ENCODE data around the gene TPX2.

TPX2 gene

GRCh38 chr20:31705598-31706597 is 33.2 kb upstream of the TPX2 start:
- POLR2A ChIA-PET: interaction anchor here (0.7 kb wide), 1 partner anchor 190 kb away, joined by 3 read pairs; no protein-coding TSS in a partner anchor
- peaks cover 0 to 28% of the 10 kb centered on the region in 2 experiments; a peak in 2 of 3 replicates for H3K36me3 ChIP-seq (ENCODE audit: control insufficient read depth in 2 of 2, insufficient read depth in 1 of 2, low read length in 2 of 2)

GRCh38 chr20:31706607-31707257 is 32.4 kb upstream of the TPX2 start:
- POLR2A ChIA-PET: interaction anchor here (0.7 kb wide), 1 partner anchor 191 kb away, joined by 3 read pairs; no protein-coding TSS in a partner anchor
- Histone ChIP-seq H3K27ac (ENCODE audit: extremely low read depth, low read depth, low read length) (no peak overlapping the region), H3K36me3 (ENCODE audit: control insufficient read depth in 2 of 2, insufficient read depth in 1 of 2, low read length in 2 of 2) (peaks cover 0 to 33% of the 10 kb centered on the region in 2 experiments; a peak in 2 of 3 replicates), H3K4me1 (ENCODE audit: control insufficient read depth, insufficient read depth, low read length) (0 out of 2 replicates have a peak, but pooled peaks cover 4% of the 10 kb centered on the region), H3K4me3 (ENCODE audit: low read depth, low read length) (no peak overlapping the region), H3K9me3 (ENCODE audit: control insufficient read depth, insufficient read depth, low read depth, low read length) (no peaks in the 10 kb centered on the region)
- TF ChIP-seq ZBTB1 (tag by site-specific recombination; IDR thresholded peaks at IDR 0.05): no peak
- no peak for TF ChIP-seq ZSCAN23 (tag by site-specific recombination; IDR thresholded peaks at IDR 0.05)
- CTCF ChIA-PET: interaction anchor here (1.1 to 4.0 kb wide), 3 partner anchors 17 to 73 kb away, joined by 4 to 19 read pairs (median 9); partner anchors contain the start of gene BCL2L1

More at GRCh38 chr20:31705598-31706597, 33.2 kb upstream of the TPX2 start:
- Histone ChIP-seq H3K9me3 (ENCODE audit: control insufficient read depth, insufficient read depth, low read depth, low read length) (no peaks in the 10 kb centered on the region), H3K4me1 (ENCODE audit: control insufficient read depth, insufficient read depth, low read length) (no peaks in the 10 kb centered on the region), H3K27ac (ENCODE audit: extremely low read depth, low read depth, low read length) (no peak overlapping the region), H3K4me3 (ENCODE audit: low read depth, low read length) (no peak overlapping the region)
- CTCF ChIA-PET: interaction anchor here (1.1 to 4.0 kb wide), 4 partner anchors 18 to 72 kb away, joined by 3 to 19 read pairs (median 6); partner anchors contain the start of gene BCL2L1
- TF ChIP-seq, protein P1, sequence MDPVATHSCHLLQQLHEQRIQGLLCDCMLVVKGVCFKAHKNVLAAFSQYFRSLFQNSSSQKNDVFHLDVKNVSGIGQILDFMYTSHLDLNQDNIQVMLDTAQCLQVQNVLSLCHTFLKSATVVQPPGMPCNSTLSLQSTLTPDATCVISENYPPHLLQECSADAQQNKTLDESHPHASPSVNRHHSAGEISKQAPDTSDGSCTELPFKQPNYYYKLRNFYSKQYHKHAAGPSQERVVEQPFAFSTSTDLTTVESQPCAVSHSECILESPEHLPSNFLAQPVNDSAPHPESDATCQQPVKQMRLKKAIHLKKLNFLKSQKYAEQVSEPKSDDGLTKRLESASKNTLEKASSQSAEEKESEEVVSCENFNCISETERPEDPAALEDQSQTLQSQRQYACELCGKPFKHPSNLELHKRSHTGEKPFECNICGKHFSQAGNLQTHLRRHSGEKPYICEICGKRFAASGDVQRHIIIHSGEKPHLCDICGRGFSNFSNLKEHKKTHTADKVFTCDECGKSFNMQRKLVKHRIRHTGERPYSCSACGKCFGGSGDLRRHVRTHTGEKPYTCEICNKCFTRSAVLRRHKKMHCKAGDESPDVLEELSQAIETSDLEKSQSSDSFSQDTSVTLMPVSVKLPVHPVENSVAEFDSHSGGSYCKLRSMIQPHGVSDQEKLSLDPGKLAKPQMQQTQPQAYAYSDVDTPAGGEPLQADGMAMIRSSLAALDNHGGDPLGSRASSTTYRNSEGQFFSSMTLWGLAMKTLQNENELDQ (tag by site-specific recombination; IDR thresholded peaks at IDR 0.05; ENCODE audit: low read depth): no peak
- TF ChIP-seq SP7 (tag by site-specific recombination; IDR thresholded peaks at IDR 0.05) (no peak), ZNF585B (tag by site-specific recombination; IDR thresholded peaks at IDR 0.05) (no peak), TSHZ1 (tag by site-specific recombination; IDR thresholded peaks at IDR 0.05; ENCODE audit: borderline replicate concordance) (no peak)
- TF ChIP-seq, protein P2, sequence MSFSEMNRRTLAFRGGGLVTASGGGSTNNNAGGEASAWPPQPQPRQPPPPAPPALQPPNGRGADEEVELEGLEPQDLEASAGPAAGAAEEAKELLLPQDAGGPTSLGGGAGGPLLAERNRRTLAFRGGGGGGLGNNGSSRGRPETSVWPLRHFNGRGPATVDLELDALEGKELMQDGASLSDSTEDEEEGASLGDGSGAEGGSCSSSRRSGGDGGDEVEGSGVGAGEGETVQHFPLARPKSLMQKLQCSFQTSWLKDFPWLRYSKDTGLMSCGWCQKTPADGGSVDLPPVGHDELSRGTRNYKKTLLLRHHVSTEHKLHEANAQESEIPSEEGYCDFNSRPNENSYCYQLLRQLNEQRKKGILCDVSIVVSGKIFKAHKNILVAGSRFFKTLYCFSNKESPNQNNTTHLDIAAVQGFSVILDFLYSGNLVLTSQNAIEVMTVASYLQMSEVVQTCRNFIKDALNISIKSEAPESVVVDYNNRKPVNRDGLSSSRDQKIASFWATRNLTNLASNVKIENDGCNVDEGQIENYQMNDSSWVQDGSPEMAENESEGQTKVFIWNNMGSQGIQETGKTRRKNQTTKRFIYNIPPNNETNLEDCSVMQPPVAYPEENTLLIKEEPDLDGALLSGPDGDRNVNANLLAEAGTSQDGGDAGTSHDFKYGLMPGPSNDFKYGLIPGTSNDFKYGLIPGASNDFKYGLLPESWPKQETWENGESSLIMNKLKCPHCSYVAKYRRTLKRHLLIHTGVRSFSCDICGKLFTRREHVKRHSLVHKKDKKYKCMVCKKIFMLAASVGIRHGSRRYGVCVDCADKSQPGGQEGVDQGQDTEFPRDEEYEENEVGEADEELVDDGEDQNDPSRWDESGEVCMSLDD (tag by site-specific recombination; IDR thresholded peaks at IDR 0.05): no peak

DNA sequence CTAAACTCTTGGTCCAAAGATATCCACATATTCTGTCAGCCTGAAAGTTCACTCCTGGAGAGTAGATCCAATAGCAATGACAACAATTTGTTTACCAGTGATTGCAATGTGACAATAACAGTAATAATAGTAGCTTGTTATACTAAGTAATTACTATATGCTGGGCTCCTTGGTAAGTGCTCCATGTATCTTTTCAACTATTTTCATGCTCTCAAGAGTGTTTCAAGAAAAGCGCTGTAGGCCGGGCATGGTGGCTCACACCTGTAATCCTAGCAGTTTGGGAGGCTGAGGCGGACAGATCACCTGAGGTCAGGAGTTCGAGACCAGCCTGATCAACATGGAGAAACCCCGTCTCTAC is 31.9 kb upstream of the TPX2 start:
- no peaks in the 10 kb centered on the region for H3K9me3 ChIP-seq (ENCODE audit: control insufficient read depth, insufficient read depth, low read depth, low read length)
- H3K27ac ChIP-seq (ENCODE audit: extremely low read depth, low read depth, low read length): no peak overlapping the region
- H3K4me3 ChIP-seq (ENCODE audit: low read depth, low read length): no peak overlapping the region
- CTCF ChIA-PET: interaction anchor here (1.1 to 4.0 kb wide), 4 partner anchors 8 to 73 kb away, joined by 4 to 19 read pairs (median 6); partner anchors contain the start of gene BCL2L1
- H3K36me3 ChIP-seq (ENCODE audit: control insufficient read depth in 2 of 2, insufficient read depth in 1 of 2, low read length in 2 of 2): peaks cover 0 to 33% of the 10 kb centered on the region in 2 experiments; a peak in 2 of 3 replicates
- no peak for TF ChIP-seq ZBTB8A (tag by site-specific recombination; IDR thresholded peaks at IDR 0.05)
- TF ChIP-seq, protein P3, sequence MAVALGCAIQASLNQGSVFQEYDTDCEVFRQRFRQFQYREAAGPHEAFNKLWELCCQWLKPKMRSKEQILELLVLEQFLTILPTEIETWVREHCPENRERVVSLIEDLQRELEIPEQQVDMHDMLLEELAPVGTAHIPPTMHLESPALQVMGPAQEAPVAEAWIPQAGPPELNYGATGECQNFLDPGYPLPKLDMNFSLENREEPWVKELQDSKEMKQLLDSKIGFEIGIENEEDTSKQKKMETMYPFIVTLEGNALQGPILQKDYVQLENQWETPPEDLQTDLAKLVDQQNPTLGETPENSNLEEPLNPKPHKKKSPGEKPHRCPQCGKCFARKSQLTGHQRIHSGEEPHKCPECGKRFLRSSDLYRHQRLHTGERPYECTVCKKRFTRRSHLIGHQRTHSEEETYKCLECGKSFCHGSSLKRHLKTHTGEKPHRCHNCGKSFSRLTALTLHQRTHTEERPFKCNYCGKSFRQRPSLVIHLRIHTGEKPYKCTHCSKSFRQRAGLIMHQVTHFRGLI (tag by site-specific recombination; IDR thresholded peaks at IDR 0.05): no peak
- 0 out of 2 replicates have a peak, but pooled peaks cover 6% of the 10 kb centered on the region for H3K4me1 ChIP-seq (ENCODE audit: control insufficient read depth, insufficient read depth, low read length)
- POLR2A ChIA-PET: no interaction called here
